ENCODE measurements around the gene SLC8A1. TPM values are rescaled to one million over a fixed set of nuclear protein-coding genes. Genes with fewer than 3 reads are reported as not detected.
A peak's percentile ranks its signal among the peaks of the same experiment; 100 is the strongest.

SLC8A1 gene
- polyA plus RNA-seq, 3 donors = 16.9 to 18.2 (median 18.0) TPM

GRCh38 chr2:40477361-40477760 lies 25.5 kb upstream of the SLC8A1 start:
- no peak overlapping the region for H2AFZ ChIP-seq (ENCODE audit: insufficient read depth, low read depth, low read length, poor library complexity, severe bottlenecking)
- H3K27ac ChIP-seq (ENCODE audit: low read depth in 1 of 2, low read length in 2 of 2) = peak overlapping the region in 1 of 2 donors; percentile 98
- H4K20me1 ChIP-seq (ENCODE audit: insufficient read depth, low read length) = no peaks in the 10 kb centered on the region
- peak; percentile 25 to 51 (median 38) for DNase-seq
- WGBS (ENCODE audit: insufficient coverage) = 100% methylated on average over 1 of the region's 5 CpGs
- Mint-ChIP-seq H3K9me3 (peaks cover 0 to 2% (median 0%) of the 10 kb centered on the region in 7 donors), H3K4me3 (peak overlapping the region in 1 of 2 donors; percentile 18), H3K27ac (peak overlapping the region; percentile 61 to 91 (median 81)), H3K27me3 (ENCODE audit: low read depth in 3 of 3) (peaks cover 0 to 1% (median 0%) of the 10 kb centered on the region in 3 donors), H3K4me1 (peaks cover 62% of the 10 kb centered on the region), H3K36me3 (peaks cover 0 to under 1% of the 10 kb centered on the region in 2 donors)
- TF ChIP-seq, protein P1, sequence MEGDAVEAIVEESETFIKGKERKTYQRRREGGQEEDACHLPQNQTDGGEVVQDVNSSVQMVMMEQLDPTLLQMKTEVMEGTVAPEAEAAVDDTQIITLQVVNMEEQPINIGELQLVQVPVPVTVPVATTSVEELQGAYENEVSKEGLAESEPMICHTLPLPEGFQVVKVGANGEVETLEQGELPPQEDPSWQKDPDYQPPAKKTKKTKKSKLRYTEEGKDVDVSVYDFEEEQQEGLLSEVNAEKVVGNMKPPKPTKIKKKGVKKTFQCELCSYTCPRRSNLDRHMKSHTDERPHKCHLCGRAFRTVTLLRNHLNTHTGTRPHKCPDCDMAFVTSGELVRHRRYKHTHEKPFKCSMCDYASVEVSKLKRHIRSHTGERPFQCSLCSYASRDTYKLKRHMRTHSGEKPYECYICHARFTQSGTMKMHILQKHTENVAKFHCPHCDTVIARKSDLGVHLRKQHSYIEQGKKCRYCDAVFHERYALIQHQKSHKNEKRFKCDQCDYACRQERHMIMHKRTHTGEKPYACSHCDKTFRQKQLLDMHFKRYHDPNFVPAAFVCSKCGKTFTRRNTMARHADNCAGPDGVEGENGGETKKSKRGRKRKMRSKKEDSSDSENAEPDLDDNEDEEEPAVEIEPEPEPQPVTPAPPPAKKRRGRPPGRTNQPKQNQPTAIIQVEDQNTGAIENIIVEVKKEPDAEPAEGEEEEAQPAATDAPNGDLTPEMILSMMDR (IDR thresholded peaks at IDR 0.05) = no peak
- no peaks in the 10 kb centered on the region for H3K36me3 ChIP-seq (replicated peaks in 1 of 2; ENCODE audit: control insufficient read depth in 1 of 2, insufficient read depth in 2 of 2, low read length in 2 of 2)
- no peaks in the 10 kb centered on the region for H3K79me2 ChIP-seq (ENCODE audit: insufficient read depth, low read length)
- H3K9me3 ChIP-seq (replicated peaks in 1 of 2; ENCODE audit: control insufficient read depth in 1 of 2, insufficient read depth in 1 of 2, low read length in 2 of 2) = no peaks in the 10 kb centered on the region
- H3K4me1 ChIP-seq (ENCODE audit: control insufficient read depth in 1 of 2, insufficient read depth in 2 of 2, low read length in 2 of 2) = peaks cover 67 to 79% of the 10 kb centered on the region in 2 donors
- H3K27me3 ChIP-seq (ENCODE audit: control insufficient read depth in 2 of 2, insufficient read depth in 2 of 2, low read length in 2 of 2) = no peaks in the 10 kb centered on the region
- no peak overlapping the region for H3K4me3 ChIP-seq (replicated peaks in 1 of 3; ENCODE audit: low read depth in 2 of 3, low read length in 3 of 3)
- H3K4me2 ChIP-seq (replicated peaks; ENCODE audit: extremely low read depth, low read length, poor library complexity, severe bottlenecking) = peak overlapping the region; percentile 22
- no peak overlapping the region for H3K9ac ChIP-seq (ENCODE audit: insufficient read depth, low read length, poor library complexity, severe bottlenecking)
- intact Hi-C loops (cut with micrococcal nuclease) = no loop called here

DNA sequence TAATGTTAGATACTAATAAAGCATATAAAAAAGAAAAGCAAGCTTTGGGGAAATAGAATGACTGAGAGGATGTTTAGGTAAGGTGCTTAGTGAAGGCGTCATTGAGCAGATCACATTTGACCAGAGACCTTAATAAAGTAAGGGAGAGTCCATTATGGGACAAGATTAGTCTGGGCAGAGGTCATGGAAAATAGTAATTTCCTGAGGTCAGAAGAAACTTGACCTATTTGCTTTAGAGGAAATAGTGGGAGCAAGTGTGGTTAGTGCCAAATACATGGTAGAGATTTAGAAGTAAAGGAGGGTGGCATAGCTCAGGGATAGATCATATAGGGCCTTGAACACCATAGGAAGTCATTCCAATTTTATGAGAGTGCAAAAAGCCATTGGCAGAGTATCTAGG lies 24.5 kb upstream of the SLC8A1 start:
- intact Hi-C loops (cut with micrococcal nuclease) = no loop called here
- Mint-ChIP-seq H3K27me3 (ENCODE audit: low read depth in 3 of 3) (peaks cover 0 to 1% (median 0%) of the 10 kb centered on the region in 3 donors), H3K9me3 (peaks cover 0 to 2% (median 0%) of the 10 kb centered on the region in 7 donors), H3K27ac (peak overlapping the region in 1 of 7 donors; percentile 19), H3K4me1 (peaks cover 63% of the 10 kb centered on the region), H3K4me3 (no peak overlapping the region), H3K36me3 (no peaks in the 10 kb centered on the region)
- Histone ChIP-seq H3K9me3 (replicated peaks in 1 of 2; ENCODE audit: control insufficient read depth in 1 of 2, insufficient read depth in 1 of 2, low read length in 2 of 2) (no peaks in the 10 kb centered on the region), H2AFZ (ENCODE audit: insufficient read depth, low read depth, low read length, poor library complexity, severe bottlenecking) (no peak overlapping the region), H4K20me1 (ENCODE audit: insufficient read depth, low read length) (no peaks in the 10 kb centered on the region), H3K4me3 (replicated peaks in 1 of 3; ENCODE audit: low read depth in 2 of 3, low read length in 3 of 3) (no peak overlapping the region), H3K79me2 (ENCODE audit: insufficient read depth, low read length) (no peaks in the 10 kb centered on the region), H3K9ac (ENCODE audit: insufficient read depth, low read length, poor library complexity, severe bottlenecking) (no peak overlapping the region), H3K36me3 (replicated peaks in 1 of 2; ENCODE audit: control insufficient read depth in 1 of 2, insufficient read depth in 2 of 2, low read length in 2 of 2) (no peaks in the 10 kb centered on the region), H3K4me2 (replicated peaks; ENCODE audit: extremely low read depth, low read length, poor library complexity, severe bottlenecking) (no peak overlapping the region), H3K27me3 (ENCODE audit: control insufficient read depth in 2 of 2, insufficient read depth in 2 of 2, low read length in 2 of 2) (no peaks in the 10 kb centered on the region), H3K4me1 (ENCODE audit: control insufficient read depth in 1 of 2, insufficient read depth in 2 of 2, low read length in 2 of 2) (peaks cover 66 to 79% of the 10 kb centered on the region in 2 donors), H3K27ac (ENCODE audit: low read depth in 1 of 2, low read length in 2 of 2) (no peak overlapping the region)
- no peak for DNase-seq
- WGBS (ENCODE audit: insufficient coverage) = 100% methylated on average over 1 of the region's 1 CpG
- TF ChIP-seq, protein P1 (IDR thresholded peaks at IDR 0.05) = no peak

Data from CD14-positive monocyte (primary cell).